SK-N-SH (cell line): ENCODE data around the gene SHLD1.

Experiments
- EP300 ChIP-seq, 2 experiments: IDR thresholded peaks; 2 replicates each; pipeline versions ENCODE4 v1.4.0 to v1.6.1; 2012; ENCODE audit warnings: borderline replicate concordance in 1 of 2, low read depth in 1 of 2, low read length in 1 of 2
- EZH2phosphoT487 ChIP-seq: fragments of 200-600 bp; sonication (generic); IDR thresholded peaks from 2 replicates; pipeline ENCODE4 v1.6.1; 2017; ENCODE audit warnings: low read depth, mixed run types, mild to moderate bottlenecking, antibody characterized with exemption, moderate library complexity, borderline replicate concordance
- GABPA ChIP-seq: IDR thresholded peaks from 2 replicates; pipeline ENCODE4 v1.4.0; 2012; ENCODE audit warnings: low read depth, mild to moderate bottlenecking
- POLR2AphosphoS5 ChIP-seq: IDR thresholded peaks from 2 replicates; pipeline ENCODE4 v1.6.1; 2012; ENCODE audit warnings: low read depth, low read length
- RAD21 ChIP-seq: IDR thresholded peaks from 2 replicates; pipeline ENCODE4 v1.6.1; 2012; ENCODE audit warnings: mild to moderate bottlenecking, low read length
- RXRA ChIP-seq: IDR thresholded peaks from 2 replicates; pipeline ENCODE4 v1.4.0; 2012; ENCODE audit warnings: low read depth, mild to moderate bottlenecking, borderline replicate concordance
- SIN3A ChIP-seq: IDR thresholded peaks from 2 replicates; pipeline ENCODE4 v1.6.1; 2012; ENCODE audit warnings: low read depth, mild to moderate bottlenecking, low read length, moderate library complexity, borderline replicate concordance
- SMC3 ChIP-seq: IDR thresholded peaks from 2 replicates; pipeline ENCODE4 v1.6.1; 2012; ENCODE audit warnings: low read depth, low read length, improper control_type of control experiment
- TAF1 ChIP-seq: IDR thresholded peaks from 2 replicates; pipeline ENCODE4 v1.6.1; 2012; ENCODE audit warnings: low read depth, mild to moderate bottlenecking, low read length, moderate library complexity, borderline replicate concordance
- TEAD4 ChIP-seq: IDR thresholded peaks from 2 replicates; pipeline ENCODE4 v1.4.0; 2012; ENCODE audit warnings: mild to moderate bottlenecking, borderline replicate concordance; ENCODE audit not compliant: insufficient read depth
- YY1 ChIP-seq: IDR thresholded peaks from 2 replicates; pipeline ENCODE4 v1.4.0; 2012; ENCODE audit warnings: low read depth, mild to moderate bottlenecking
- TF ChIP-seq, protein P1 (sequence below): fragments of 200-600 bp; sonication (generic); IDR thresholded peaks from 2 replicates; pipeline ENCODE4 v1.6.1; 2017; ENCODE audit warnings: antibody characterized with exemption, mild to moderate bottlenecking, moderate library complexity
- TF ChIP-seq, protein P2 (sequence below): IDR thresholded peaks from 2 replicates; pipeline ENCODE4 v1.6.1; 2012; ENCODE audit warnings: mild to moderate bottlenecking, low read depth, low read length, moderate library complexity
- TF ChIP-seq, protein P3 (sequence below): fragments of 150-350 bp; IDR thresholded peaks from 2 replicates; pipeline ENCODE4 v1.6.1; 2017; ENCODE audit warnings: antibody characterized with exemption, low read length, low read depth, borderline replicate concordance

DNA sequence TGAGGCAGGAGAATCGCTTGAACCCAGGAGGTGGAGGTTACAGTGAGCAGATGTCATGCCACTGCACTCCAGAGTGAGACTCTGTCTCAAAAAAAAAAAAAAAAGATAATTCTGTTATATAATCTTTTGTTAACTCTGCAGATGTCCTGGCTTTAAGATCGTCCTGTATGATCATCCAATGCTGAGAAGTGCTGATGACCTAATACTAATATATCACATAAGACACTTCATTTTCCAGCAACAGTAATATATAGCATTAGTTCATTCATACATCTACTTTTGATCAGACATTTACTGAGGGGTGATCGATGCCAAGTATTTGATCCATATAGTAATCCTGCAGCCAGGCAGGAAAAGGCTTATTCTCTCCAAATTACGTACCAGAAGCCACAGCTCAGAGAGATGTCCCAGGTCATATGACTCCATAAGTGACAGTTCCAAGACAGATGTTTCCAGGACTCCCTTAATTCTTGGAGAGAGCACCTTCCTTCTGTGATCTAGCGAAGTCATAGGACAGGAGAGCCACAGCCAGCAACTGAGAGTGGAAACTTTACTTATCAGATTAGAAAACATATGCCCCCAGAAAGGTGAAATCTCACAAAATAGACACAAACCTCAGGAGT lies 60.7 kb downstream of the SHLD1 start:
- TF ChIP-seq EP300 (IDR thresholded peaks at IDR 0.05; ENCODE audit: borderline replicate concordance in 1 of 2, low read depth in 1 of 2, low read length in 1 of 2) (no peak), SIN3A (no peak), YY1 (no peak), RAD21 (no peak), TAF1 (no peak), RXRA (no peak), SMC3 (no peak), GABPA (no peak), EZH2phosphoT487 (no peak), POLR2AphosphoS5 (no peak), TEAD4 (no peak)
- TF ChIP-seq, protein P1, sequence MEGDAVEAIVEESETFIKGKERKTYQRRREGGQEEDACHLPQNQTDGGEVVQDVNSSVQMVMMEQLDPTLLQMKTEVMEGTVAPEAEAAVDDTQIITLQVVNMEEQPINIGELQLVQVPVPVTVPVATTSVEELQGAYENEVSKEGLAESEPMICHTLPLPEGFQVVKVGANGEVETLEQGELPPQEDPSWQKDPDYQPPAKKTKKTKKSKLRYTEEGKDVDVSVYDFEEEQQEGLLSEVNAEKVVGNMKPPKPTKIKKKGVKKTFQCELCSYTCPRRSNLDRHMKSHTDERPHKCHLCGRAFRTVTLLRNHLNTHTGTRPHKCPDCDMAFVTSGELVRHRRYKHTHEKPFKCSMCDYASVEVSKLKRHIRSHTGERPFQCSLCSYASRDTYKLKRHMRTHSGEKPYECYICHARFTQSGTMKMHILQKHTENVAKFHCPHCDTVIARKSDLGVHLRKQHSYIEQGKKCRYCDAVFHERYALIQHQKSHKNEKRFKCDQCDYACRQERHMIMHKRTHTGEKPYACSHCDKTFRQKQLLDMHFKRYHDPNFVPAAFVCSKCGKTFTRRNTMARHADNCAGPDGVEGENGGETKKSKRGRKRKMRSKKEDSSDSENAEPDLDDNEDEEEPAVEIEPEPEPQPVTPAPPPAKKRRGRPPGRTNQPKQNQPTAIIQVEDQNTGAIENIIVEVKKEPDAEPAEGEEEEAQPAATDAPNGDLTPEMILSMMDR, result no peak
- TF ChIP-seq, protein P2, sequence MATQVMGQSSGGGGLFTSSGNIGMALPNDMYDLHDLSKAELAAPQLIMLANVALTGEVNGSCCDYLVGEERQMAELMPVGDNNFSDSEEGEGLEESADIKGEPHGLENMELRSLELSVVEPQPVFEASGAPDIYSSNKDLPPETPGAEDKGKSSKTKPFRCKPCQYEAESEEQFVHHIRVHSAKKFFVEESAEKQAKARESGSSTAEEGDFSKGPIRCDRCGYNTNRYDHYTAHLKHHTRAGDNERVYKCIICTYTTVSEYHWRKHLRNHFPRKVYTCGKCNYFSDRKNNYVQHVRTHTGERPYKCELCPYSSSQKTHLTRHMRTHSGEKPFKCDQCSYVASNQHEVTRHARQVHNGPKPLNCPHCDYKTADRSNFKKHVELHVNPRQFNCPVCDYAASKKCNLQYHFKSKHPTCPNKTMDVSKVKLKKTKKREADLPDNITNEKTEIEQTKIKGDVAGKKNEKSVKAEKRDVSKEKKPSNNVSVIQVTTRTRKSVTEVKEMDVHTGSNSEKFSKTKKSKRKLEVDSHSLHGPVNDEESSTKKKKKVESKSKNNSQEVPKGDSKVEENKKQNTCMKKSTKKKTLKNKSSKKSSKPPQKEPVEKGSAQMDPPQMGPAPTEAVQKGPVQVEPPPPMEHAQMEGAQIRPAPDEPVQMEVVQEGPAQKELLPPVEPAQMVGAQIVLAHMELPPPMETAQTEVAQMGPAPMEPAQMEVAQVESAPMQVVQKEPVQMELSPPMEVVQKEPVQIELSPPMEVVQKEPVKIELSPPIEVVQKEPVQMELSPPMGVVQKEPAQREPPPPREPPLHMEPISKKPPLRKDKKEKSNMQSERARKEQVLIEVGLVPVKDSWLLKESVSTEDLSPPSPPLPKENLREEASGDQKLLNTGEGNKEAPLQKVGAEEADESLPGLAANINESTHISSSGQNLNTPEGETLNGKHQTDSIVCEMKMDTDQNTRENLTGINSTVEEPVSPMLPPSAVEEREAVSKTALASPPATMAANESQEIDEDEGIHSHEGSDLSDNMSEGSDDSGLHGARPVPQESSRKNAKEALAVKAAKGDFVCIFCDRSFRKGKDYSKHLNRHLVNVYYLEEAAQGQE, result no peak
- TF ChIP-seq, protein P3, sequence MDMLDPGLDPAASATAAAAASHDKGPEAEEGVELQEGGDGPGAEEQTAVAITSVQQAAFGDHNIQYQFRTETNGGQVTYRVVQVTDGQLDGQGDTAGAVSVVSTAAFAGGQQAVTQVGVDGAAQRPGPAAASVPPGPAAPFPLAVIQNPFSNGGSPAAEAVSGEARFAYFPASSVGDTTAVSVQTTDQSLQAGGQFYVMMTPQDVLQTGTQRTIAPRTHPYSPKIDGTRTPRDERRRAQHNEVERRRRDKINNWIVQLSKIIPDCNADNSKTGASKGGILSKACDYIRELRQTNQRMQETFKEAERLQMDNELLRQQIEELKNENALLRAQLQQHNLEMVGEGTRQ, result no peak
